NCI-H82 treated with DMSO at 0.1 percent for 48 hours (cell line): ENCODE results near the gene NUDT3.
"Not testable (repeated sequence)": the region's sequence is repeated elsewhere in the genome, so short reads cannot be mapped to it uniquely, and the experiment has no call there.

Experiments used
- DNase-seq: peaks from one replicate; lab custom pipeline; 2025; ENCODE audit not compliant: unreplicated experiment; lab: John Stamatoyannopoulos, UW

NUDT3 gene

DNA sequence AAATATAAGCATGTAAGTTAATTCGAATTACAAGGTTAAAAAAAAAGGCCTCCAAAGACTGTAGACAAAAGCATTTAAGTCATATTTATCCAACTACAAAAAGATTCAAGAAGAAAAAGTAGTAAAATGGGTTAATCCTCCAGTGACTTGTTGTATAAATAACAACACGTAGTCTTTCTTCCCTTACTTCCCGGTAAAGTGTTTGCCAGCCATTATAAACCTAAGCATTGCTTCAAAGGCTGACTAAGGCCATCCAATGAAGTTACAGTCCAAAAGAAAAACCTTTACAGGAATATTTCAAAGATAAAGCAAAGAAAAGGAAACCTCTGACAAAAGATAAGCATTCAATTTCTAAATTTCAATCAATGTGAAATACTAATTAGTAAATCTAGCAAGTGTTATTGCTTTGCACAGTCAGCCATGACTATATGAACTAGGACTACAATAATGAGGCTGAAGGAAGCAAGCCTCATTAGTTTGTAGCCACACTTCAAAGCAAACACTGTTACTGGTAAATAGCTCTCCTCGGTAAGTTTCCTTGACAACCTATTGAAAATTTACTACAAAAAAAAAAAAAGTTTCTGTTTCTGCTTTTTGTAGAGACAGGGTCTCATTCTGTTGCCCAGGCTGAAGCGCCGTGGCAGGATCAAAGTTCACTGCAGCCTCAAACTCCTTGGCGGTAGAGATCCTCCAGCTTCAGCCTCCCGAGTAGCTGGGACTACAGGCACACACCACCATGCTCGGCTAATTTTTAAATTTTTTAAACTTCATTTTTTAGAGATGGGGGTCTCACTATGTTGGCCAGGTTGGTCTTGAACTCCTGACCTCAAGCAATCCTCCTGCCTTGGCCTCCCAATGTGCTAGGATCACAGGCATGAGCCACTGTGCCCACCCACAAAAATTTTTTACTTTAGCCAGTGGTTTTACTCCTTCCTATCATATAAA lies 46.0 kb downstream of the NUDT3 start:
- DNase-seq: no peak

DNA sequence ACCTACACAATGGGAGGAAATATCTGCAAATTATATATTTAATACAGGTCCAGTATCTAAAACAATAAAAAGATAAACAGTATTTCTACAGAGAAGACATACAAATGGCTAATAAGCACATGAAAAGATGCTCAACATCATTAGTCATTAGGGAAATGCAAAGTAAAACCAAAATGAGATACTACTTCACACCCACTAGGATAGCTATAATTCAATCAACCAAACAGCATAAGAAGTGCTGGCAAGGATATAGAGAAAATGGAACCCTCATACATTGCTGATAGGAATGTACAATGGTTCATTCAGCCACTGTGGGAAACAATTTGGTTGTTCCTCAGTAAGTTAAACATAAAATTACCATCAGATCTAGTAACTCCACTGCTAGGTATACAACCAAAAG lies 48.7 kb downstream of the NUDT3 start:
- DNase-seq: no peak

GRCh38 chr6:34342247-34342646 lies 50.2 kb downstream of the NUDT3 start:
- DNase-seq: no peak

GRCh38 chr6:34341481-34341971 lies 50.9 kb downstream of the NUDT3 start:
- no peak for DNase-seq

DNA sequence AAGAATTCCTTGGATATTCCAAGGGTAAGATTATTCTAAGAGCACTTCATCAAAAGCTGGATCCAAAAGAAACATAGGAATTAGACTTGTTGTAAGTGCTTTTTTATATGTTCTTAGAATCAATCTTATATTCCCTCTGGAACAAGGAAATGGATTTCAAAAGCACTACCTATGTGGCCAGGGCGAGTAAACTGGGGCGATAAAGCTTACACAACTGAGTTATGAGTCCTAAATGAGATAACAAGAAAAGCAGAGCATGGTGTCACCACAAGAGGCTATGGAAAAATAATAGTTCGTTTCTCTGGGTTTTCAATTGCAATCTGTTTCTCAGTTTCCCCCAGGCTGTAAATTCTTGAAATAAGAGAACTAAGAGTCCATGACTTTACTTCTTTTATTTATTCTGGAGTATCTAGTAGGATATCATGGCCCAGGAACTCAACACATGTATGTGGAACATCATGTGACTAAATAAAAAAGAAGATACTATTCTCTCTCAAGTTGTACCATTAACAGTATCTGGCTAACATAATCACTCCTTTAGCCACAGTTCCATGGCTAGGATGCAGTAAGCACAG lies 51.5 kb downstream of the NUDT3 start:
- DNase-seq: no peak

- DNase-seq: no peak
Observed at GRCh38 chr6:34340394-34340793, 52.1 kb downstream of the NUDT3 start.

GRCh38 chr6:34339971-34340370 lies 52.5 kb downstream of the NUDT3 start:
- DNase-seq: no peak

DNA sequence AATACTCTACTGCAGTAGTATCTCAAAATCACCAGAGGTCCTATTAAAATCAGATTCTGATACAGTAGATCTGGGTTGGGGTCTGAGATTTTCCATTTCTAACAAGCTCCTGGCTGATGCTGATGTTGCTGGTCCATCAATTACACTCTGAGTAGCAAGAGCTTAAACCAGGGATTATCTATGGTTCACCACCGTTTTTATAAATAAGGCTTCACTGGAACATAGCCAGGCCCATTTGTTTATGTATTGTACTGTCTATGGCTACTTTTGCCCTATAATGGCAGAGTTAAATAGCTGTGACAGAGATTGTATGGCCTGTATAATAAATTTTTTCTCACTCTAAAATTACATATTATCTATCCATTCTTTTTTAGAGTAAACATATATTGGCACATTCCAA lies 53.0 kb downstream of the NUDT3 start:
- no peak for DNase-seq

- no peak for DNase-seq
Observed at GRCh38 chr6:34338811-34339210, 53.7 kb downstream of the NUDT3 start.

- DNase-seq: no peak
Observed at GRCh38 chr6:34338377-34338776, 54.1 kb downstream of the NUDT3 start.

DNA sequence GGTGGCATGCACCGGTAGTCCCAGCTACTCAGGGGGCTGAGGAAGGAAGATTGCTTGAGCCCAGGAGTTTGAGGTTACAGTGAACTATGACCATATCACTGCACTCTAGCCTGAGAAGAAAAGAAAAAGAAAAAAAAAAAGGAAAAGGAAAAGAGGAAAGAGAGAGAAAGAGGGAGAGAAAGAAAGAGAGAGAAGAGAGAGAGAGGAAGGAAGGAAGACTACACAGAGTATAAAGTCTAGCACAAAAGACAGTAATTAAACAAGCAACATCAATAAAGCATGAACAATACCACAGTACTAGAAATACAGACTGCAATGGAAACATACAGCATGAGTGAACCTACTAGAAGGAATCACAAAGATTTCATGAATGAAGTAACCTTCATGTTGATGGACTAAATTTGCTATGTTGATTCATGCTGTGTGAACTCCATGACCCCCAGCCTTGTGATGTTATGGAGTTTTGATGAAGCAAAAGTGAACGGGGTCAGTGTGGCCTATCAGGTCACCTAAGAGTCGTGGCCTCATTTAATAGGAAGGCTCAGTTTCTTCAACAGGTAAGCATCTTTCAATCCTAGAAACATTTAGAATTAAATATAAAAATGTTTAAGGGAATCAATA lies 57.6 kb downstream of the NUDT3 start:
- no peak for DNase-seq

DNA sequence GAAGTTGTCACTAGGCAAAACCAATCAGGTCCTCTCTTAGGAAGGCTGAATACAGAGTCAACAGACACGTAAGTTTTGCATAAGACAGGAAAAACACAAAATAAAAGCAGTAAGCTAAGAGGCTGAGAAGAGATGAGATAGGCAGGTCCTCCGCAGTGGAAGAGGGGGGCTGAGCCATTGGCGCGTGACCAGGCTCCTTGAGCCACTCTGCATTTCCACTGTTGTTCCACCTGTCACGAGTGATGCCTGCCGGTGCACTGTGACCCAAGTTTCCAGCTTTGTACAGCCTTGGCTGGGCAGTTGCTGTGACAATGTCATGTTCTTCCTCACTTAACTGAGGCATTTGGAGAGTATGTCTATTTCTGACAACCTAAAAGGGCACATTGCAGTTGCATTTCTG lies 58.6 kb downstream of the NUDT3 start:
- DNase-seq: no peak

DNA sequence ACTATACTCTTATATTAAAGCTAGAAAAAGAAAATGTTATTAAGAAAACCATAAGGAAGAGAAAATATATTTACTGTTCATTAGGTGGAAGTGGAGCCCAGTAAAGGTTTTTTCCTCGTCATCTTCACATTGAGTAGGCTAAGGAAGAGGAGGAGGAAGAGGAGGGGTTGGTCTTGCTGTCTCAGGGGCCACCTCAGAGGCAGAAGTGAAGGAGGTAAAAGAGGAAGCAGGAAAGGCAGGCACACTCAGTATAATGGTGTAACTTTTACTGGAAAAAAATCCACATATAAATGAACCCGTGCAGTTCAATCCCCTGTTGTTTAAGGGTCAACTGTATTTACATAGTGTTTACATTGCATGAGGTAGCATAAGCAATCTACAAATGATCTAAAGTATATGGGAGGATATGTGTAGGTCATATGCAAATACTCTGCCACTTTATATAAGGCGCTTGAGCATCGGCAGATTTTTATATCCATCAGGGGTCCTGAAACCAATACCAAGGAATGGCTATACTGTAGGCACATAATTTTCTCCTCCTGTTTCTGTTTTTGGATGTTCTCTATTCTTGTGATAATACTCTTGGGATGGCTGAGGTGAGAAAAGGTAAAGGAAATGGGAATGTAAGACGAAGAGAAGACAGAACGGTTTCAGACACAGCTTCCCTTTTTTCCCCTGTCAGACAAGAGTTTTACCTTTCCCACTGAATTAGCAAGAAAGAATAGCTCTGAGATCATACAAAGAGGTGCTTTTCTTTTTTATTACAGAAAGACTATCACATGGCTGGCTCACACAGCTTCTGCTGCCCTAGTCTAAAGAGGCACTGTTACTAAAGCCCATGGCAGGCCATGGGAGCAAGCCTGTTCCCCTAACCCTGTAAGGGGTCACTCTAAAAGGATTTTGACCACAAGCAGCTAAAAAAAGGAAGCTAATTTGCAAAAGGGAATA lies 59.9 kb downstream of the NUDT3 start:
- no peak for DNase-seq

GRCh38 chr6:34331371-34332050 lies 61.0 kb downstream of the NUDT3 start:
- DNase-seq: no peak

GRCh38 chr6:34329814-34330213 lies 62.7 kb downstream of the NUDT3 start:
- not testable (repeated sequence) for DNase-seq

GRCh38 chr6:34328969-34329368 lies 63.5 kb downstream of the NUDT3 start:
- no peak for DNase-seq

DNA sequence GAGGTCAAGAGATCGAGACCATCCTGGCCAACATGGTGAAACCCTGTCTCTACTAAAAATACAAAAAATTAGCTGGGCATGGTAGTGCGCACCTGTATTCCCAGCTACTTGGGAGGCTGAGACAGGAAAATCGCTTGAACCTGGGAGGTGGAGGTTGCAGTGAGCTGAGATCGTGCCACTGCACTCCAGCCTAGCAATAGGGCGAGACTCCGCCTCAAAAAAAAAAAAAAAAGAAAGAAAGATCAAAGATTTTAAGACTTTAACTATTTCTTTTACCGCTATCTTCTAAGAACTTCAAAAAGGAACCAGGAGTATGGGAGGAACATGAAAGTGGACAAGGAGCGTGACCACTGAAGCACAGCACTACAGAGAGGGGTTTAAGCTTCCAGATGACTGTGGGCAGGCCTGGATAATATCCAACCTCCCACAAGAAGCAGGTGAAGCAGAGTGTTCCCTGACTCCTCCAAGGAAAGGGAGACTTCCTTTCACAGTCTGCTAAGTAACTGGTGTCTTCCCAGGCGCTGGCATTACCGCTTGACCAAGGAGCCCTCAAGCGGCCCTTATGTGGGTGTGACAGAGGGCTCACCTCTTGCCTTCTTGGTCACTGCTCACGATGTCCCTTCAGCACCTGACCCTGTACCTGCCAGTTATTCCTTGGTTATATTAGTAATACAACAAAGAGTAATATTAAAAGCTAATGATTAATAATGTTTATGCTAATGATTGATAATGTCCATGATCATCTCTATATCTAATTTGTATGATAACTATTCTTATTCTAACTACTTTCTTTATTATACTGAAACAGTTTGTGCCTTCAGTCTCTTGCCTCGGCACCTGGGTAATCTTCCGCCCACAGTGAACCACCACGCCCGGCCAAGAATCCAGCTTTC lies 64.9 kb downstream of the NUDT3 start:
- not testable (repeated sequence) for DNase-seq

GRCh38 chr6:34325633-34326032 lies 66.8 kb downstream of the NUDT3 start:
- no peak for DNase-seq

DNA sequence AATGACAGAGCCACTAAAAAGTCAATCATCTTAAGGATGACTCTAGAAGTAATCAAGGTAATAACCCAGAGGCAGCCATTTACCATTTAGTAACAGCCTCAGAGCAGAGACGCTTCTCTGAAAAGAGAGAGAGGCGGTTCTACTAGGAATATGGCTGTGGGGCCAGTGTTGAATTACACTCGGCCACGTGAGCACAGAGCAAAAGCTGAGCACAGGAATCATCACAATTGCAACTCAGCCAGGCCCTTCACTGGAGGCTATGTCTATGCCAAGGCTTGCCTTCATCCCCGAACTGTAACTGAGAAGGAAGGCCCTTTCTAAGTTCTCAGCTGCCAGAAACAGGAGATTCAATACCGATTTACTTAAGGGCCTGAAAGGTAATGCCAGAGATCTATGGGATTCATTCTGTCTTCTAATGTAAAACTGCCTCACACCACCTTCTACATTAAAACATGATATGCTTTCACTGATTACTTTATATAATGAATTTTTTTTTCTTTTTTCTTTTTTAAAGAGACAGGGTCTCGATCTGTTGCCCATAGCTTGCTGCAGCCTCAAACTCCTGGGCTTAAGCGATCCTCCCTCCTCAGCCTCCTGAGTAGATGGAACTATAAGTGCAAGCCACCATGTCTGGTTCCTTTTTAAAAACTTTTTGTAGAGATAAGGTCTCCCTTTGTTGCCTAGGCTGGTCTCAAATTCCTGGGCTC lies 67.6 kb downstream of the NUDT3 start:
- no peak for DNase-seq
